NCI-H1105 (cell line): ENCODE results near the gene DPP6.
"Not testable (repeated sequence)": the region's sequence is repeated elsewhere in the genome, so short reads cannot be mapped to it uniquely, and the experiment has no call there.

Source experiments
- DNase-seq: peaks from one replicate; lab custom pipeline; 2025; lab: John Stamatoyannopoulos, UW

Gene DPP6

GRCh38 chr7:154148791-154149516, 96.8 kb downstream of the DPP6 start:
- DNase-seq = not testable (repeated sequence)

- not testable (repeated sequence) for DNase-seq
Observed at GRCh38 chr7:154150656-154151055, 98.5 kb downstream of the DPP6 start.

- not testable (repeated sequence) for DNase-seq
Observed at GRCh38 chr7:154151306-154151705, 99.1 kb downstream of the DPP6 start.

GRCh38 chr7:154155928-154156327, 103.7 kb downstream of the DPP6 start:
- DNase-seq = not testable (repeated sequence)

GRCh38 chr7:154162921-154163320, 110.7 kb downstream of the DPP6 start:
- not testable (repeated sequence) for DNase-seq

GRCh38 chr7:154163642-154164041, 111.4 kb downstream of the DPP6 start:
- not testable (repeated sequence) for DNase-seq

- no peak for DNase-seq
Observed at GRCh38 chr7:154167051-154167450, 114.9 kb downstream of the DPP6 start.

GRCh38 chr7:154167807-154168206, 115.6 kb downstream of the DPP6 start:
- peak; percentile 60 for DNase-seq

- peak; percentile 46 for DNase-seq
Observed at GRCh38 chr7:154171422-154171821, 119.2 kb downstream of the DPP6 start.

- no peak for DNase-seq
Observed at GRCh38 chr7:154172236-154172635, 120.0 kb downstream of the DPP6 start.

GRCh38 chr7:154177584-154177983, 125.4 kb downstream of the DPP6 start:
- DNase-seq = no peak

- DNase-seq = no peak
Observed at GRCh38 chr7:154178895-154179294, 126.7 kb downstream of the DPP6 start.

- no peak for DNase-seq
Observed at GRCh38 chr7:154183482-154183881, 131.3 kb downstream of the DPP6 start.

GRCh38 chr7:154183946-154184345, 131.7 kb downstream of the DPP6 start:
- no peak for DNase-seq

- no peak for DNase-seq
Observed at GRCh38 chr7:154186811-154187210, 134.6 kb downstream of the DPP6 start.

GRCh38 chr7:154188330-154188729, 136.1 kb downstream of the DPP6 start:
- no peak for DNase-seq

GRCh38 chr7:154195266-154195665, 143.1 kb downstream of the DPP6 start:
- no peak for DNase-seq

- DNase-seq = no peak
Observed at GRCh38 chr7:154198481-154198880, 146.3 kb downstream of the DPP6 start.

GRCh38 chr7:154200241-154200640, 148.0 kb downstream of the DPP6 start:
- no peak for DNase-seq

- DNase-seq = no peak
Observed at GRCh38 chr7:154202002-154202401, 149.8 kb downstream of the DPP6 start.

GRCh38 chr7:154204046-154204445, 151.8 kb downstream of the DPP6 start:
- DNase-seq = no peak

- DNase-seq = no peak
Observed at GRCh38 chr7:154212861-154213260, 160.7 kb downstream of the DPP6 start.

GRCh38 chr7:154217688-154218340, 165.6 kb downstream of the DPP6 start:
- no peak for DNase-seq

- DNase-seq = no peak
Observed at GRCh38 chr7:154231732-154232131, 179.5 kb downstream of the DPP6 start.
